Spleen (tissue), 11 donors: ENCODE results near the gene MAP3K8. TPM values are rescaled to one million over a fixed set of nuclear protein-coding genes. Genes with fewer than 3 reads are reported as not detected.

Experiments
- DNase-seq: peaks from one replicate; pipeline ENCODE4 v3.0.0-alpha.2; 2020
- H3K27ac ChIP-seq, 8 donors: fragments of 200-600 bp; sonication (generic) in 7 of 8; 1 replicate in 4 of 8; 2 replicates in 4 of 8; pipeline versions ENCODE4 v1.5.0 to v1.8.0; 2016 to 2021; ENCODE audit warnings: inconsistent platforms in 4 of 8, mild to moderate bottlenecking in 4 of 8, moderate library complexity in 1 of 8
- H3K27me3 ChIP-seq, 7 donors: fragments of 200-600 bp; sonication (generic) in 6 of 7; replicated peaks in 1 of 7; 1 replicate in 4 of 7; 2 replicates in 3 of 7; pipeline versions ENCODE4 v1.5.0 to v1.8.0; 2016 to 2021; ENCODE audit warnings: inconsistent platforms in 3 of 7, mild to moderate bottlenecking in 1 of 7
- H3K36me3 ChIP-seq, 6 donors: fragments of 200-600 bp; sonication (generic) in 5 of 6; 1 replicate in 4 of 6; 2 replicates in 2 of 6; pipeline versions ENCODE4 v1.5.0 to v1.8.0; 2016 to 2021; ENCODE audit warnings: inconsistent platforms in 2 of 6
- H3K4me1 ChIP-seq, 6 donors: fragments of 200-600 bp; sonication (generic) in 5 of 6; 1 replicate in 3 of 6; 2 replicates in 3 of 6; pipeline versions ENCODE4 v1.5.0 to v1.8.0; 2016 to 2021; ENCODE audit warnings: inconsistent platforms in 3 of 6
- H3K4me3 ChIP-seq, 8 donors: fragments of 200-600 bp; sonication (generic) in 7 of 8; 1 replicate in 4 of 8; 2 replicates in 4 of 8; pipeline versions ENCODE4 v1.5.0 to v1.8.0; 2016 to 2021; ENCODE audit warnings: inconsistent platforms in 4 of 8, mild to moderate bottlenecking in 4 of 8, moderate library complexity in 2 of 8
- H3K9me3 ChIP-seq, 8 donors: fragments of 200-600 bp; sonication (generic) in 7 of 8; 1 replicate in 4 of 8; 2 replicates in 4 of 8; pipeline versions ENCODE4 v1.5.0 to v1.8.0; 2016 to 2021; ENCODE audit warnings: inconsistent platforms in 4 of 8
- POLR2A ChIP-seq, 3 donors: fragments of 450-650 bp; IDR thresholded peaks; one replicate each; pipeline ENCODE4 v1.5.1; 2017; ENCODE audit warnings: antibody characterized with exemption in 3 of 3, mild to moderate bottlenecking in 1 of 3
- POLR2AphosphoS5 ChIP-seq, 3 donors: sonication (generic); formaldehyde crosslinking; IDR thresholded peaks; one replicate each; pipeline ENCODE4 v1.5.1; 2017; ENCODE audit warnings: antibody characterized with exemption in 3 of 3
- WGBS, 5 donors: extraction: QIAGEN DNeasy Blood & Tissue Kit in 3 of 5; methylation state at CpG; one replicate each; pipeline versions ENCODE4 v1.1.5 to v1.1.7; 2013 to 2018; 5-methylcytosine and 5-hydroxymethylcytosine counted together
- intact Hi-C: fragments of 100-400 bp; cut with DNase I; formaldehyde crosslinking; loops from one replicate; pipeline ENCODE4 v1.15.0; 2023; ENCODE audit warnings: low total_unique reads
- polyA plus RNA-seq, 3 donors: library from polyadenylated mRNA; stranded (reverse); fragments of 200-250 nt; gene quantifications; one replicate each; pipeline ENCODE4 v1.2.1, GENCODE V29; 2013
- total RNA-seq, 7 donors: library from RNA; depleted of rRNA in 3 of 7; stranded (reverse); fragments of >200 nt in 3 of 7; fragmentation: NEBNext Ultra II Directional in 4 of 7; extraction: Animal tissue kit (Norgen Biotek cat#: 25700) in 4 of 7; gene quantifications; one replicate each; pipeline versions ENCODE4 v1.1.0 to v1.2.1, GENCODE V29; 2016 to 2021
- TF ChIP-seq, protein P1 (sequence below), 11 experiments: fragments of 200-600 bp in 7 of 11; fragments of 450-650 bp in 4 of 11; sonication (generic) in 4 of 11; IDR thresholded peaks in 8 of 11; conservative IDR thresholded peaks in 3 of 11; 1 replicate in 7 of 11; 2 replicates in 4 of 11; pipeline versions ENCODE4 v1.4.0 to v1.8.0; 2016 to 2021; ENCODE audit warnings: antibody characterized with exemption in 11 of 11, inconsistent platforms in 4 of 11, mild to moderate bottlenecking in 1 of 11
- donor health status: healthy with polysubstance abuse.
- donor health status: DM: no; HTN: no; CAD: no; lungs with moderate emphysema.
- donor health status: DM: no; HTN: no; CAD: no.
- donor health status: Bipolar disorder and iron deficiency.
- donor health status: healthy.
- donor health status: DM: no; HTN: no; CAD: no.
- donor health status: DM: yes; HTN: yes; CAD: no.

The MAP3K8 gene
- total and polyA plus RNA-seq, 10 donors: 24.8 to 84.3 (median 60.2) TPM

DNA sequence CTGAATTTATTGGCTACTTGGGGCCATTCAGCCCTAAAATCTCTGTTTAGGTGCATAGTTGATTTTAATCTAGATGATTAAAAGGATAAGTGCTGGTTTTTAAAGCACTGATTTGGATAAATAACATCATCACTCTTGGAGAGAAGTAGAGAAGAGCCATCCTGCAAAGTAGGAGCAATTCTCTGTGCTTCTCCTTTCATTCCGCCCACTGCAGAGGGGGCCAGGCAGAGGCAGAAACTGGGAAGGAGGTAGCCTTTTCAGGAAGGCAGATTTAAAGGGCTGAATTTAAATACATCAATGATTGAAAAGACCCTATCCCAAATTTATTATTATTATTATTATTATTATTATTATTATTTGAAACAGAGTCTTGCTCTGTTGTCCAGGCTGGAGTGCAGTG is 14.1 kb downstream of the MAP3K8 start:
- Histone ChIP-seq H3K4me1 (peaks cover 0 to 68% (median 37%) of the 10 kb centered on the region in 6 donors), H3K36me3 (peaks cover 0 to 97% (median 68%) of the 10 kb centered on the region in 6 donors), H3K4me3 (no peak overlapping the region), H3K27ac (peak overlapping the region in 1 of 8 donors; percentile 45), H3K9me3 (no peaks in the 10 kb centered on the region), H3K27me3 (no peaks in the 10 kb centered on the region)
- no peak for TF ChIP-seq POLR2A (IDR thresholded peaks at IDR 0.05)
- TF ChIP-seq, protein P1, sequence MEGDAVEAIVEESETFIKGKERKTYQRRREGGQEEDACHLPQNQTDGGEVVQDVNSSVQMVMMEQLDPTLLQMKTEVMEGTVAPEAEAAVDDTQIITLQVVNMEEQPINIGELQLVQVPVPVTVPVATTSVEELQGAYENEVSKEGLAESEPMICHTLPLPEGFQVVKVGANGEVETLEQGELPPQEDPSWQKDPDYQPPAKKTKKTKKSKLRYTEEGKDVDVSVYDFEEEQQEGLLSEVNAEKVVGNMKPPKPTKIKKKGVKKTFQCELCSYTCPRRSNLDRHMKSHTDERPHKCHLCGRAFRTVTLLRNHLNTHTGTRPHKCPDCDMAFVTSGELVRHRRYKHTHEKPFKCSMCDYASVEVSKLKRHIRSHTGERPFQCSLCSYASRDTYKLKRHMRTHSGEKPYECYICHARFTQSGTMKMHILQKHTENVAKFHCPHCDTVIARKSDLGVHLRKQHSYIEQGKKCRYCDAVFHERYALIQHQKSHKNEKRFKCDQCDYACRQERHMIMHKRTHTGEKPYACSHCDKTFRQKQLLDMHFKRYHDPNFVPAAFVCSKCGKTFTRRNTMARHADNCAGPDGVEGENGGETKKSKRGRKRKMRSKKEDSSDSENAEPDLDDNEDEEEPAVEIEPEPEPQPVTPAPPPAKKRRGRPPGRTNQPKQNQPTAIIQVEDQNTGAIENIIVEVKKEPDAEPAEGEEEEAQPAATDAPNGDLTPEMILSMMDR (IDR thresholded peaks at IDR 0.05 in 8 of 11, conservative IDR thresholded peaks at IDR 0.05 in 3 of 11): no peak
- TF ChIP-seq POLR2AphosphoS5 (IDR thresholded peaks at IDR 0.05): no peak
- WGBS, 5 donors: 82 to 97% (median 91%) methylated on average over 1 of the region's 1 CpG
- no peak for DNase-seq
- intact Hi-C loops: no loop called here

DNA sequence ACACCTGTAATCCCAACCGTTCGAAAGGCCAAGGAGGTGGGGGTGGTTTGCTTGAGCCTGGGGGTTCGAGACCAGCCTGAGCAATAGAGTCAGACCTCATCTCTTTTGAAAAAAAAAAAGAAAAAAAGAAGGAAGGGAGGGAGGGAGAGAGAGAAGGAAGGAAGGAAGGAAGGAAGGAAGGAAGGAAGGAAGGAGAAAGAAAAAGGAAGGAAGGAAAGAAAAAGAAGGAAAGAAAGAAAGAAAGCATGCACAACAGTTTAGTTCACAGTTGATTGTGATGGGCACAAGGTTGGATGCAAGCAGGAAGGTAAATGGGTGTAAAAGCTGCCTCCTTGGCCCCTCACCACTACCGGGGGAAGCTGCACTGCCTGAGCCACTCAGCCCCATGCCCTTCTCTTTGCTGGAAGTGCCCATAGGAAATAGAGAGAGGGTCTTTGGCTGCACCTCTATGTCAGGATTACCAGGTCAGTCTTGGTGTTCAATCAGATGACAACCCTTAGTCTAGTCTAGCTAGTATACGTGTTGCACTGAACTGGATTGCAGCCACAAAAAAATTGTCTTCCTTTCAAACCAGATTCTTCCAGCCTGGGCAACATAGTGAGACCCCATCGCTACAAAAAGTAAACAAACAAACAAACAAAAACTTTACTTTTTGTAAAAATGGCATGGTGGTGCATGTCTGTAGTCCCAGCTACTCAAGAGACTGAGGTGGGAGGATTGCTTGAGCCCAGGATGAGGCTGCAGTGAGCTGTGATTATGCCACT is 20.0 kb downstream of the MAP3K8 start:
- Histone ChIP-seq H3K9me3 (no peaks in the 10 kb centered on the region), H3K4me1 (peaks cover 25 to 68% (median 54%) of the 10 kb centered on the region in 6 donors), H3K4me3 (no peak overlapping the region), H3K27ac (peak overlapping the region in 7 of 8 donors; percentile 47 to 88 (median 82)), H3K36me3 (peaks cover 2 to 95% (median 62%) of the 10 kb centered on the region in 6 donors), H3K27me3 (no peaks in the 10 kb centered on the region)
- no peak for DNase-seq
- TF ChIP-seq POLR2A (IDR thresholded peaks at IDR 0.05) (no peak), POLR2AphosphoS5 (IDR thresholded peaks at IDR 0.05) (peak in 1 of 3 donors; percentile 10)
- 88 to 94% (median 91%) methylated on average over 6 of the region's 6 CpGs for WGBS, 5 donors
- intact Hi-C loops: no loop called here

DNA sequence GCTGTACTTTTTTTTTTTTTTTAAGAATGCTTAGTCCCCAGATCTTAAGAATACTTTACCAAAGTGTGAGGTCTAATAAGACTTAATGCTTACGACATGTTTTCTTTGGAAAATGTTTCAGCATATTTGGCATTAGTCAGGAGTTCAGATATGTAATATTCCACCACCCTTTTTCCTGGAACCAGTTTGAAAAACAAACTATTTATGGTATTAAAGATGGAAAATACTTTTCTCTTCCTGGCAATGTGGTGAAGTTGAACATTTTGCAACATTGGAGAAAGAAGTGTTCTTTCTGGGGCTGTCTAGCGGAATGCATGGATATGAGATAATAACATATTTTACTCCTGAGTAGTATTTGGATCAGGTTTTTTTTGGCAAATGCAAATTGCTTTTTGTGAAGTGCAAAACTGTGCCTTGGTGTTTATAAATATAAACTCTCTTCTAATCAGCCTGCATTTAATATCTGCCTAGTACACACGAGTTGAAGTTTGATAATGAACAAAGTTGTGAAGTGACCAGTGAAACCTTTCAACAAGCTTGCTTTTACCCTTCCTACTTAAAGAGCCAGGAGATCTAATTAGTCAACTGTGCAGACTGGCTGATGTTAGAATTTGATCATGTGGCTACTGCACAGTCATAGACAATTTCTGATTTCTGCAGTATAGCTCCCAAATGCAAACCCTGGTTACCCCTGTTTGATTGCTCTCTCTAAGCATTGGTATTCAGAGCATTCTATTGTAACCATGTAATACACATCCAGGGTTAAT is 20.9 kb downstream of the MAP3K8 start:
- Histone ChIP-seq H3K4me1 (peaks cover 25 to 77% (median 64%) of the 10 kb centered on the region in 6 donors), H3K27ac (peak overlapping the region; percentile 38 to 88 (median 81)), H3K36me3 (peaks cover 2 to 95% (median 62%) of the 10 kb centered on the region in 6 donors), H3K9me3 (no peaks in the 10 kb centered on the region), H3K4me3 (peak overlapping the region in 1 of 8 donors; percentile 46), H3K27me3 (no peaks in the 10 kb centered on the region)
- no peak for DNase-seq
- 50 to 77% (median 67%) methylated on average over 3 of the region's 3 CpGs for WGBS, 5 donors
- intact Hi-C loops: no loop called here
- no peak for TF ChIP-seq POLR2A (IDR thresholded peaks at IDR 0.05)
- TF ChIP-seq, protein P1 (IDR thresholded peaks at IDR 0.05 in 8 of 11, conservative IDR thresholded peaks at IDR 0.05 in 3 of 11): no peak
- TF ChIP-seq POLR2AphosphoS5 (IDR thresholded peaks at IDR 0.05): no peak

DNA sequence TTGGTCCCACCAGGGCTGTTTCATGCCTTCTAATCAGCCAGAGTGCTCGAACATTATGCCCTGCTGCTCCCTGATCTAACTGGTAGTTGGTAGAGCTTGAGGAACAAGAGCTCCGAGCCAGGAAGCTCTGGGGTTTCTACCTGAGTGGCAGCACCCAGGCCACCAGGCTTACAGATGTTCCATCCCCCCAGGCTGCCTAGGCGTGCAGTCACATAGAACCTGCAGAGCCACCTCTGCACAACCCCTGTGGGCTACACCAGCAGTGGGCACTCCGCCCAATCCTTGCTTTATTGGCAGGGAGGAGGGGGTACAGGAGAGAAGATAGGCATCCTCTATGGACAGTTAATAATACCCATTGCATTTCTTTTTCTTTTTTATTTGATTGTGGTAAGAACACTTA is 21.8 kb downstream of the MAP3K8 start:
- H3K36me3 ChIP-seq: peaks cover 2 to 95% (median 62%) of the 10 kb centered on the region in 6 donors
- peak overlapping the region in 5 of 8 donors; percentile 3 to 46 (median 17) for H3K4me3 ChIP-seq
- H3K9me3 ChIP-seq: no peaks in the 10 kb centered on the region
- H3K27ac ChIP-seq: peak overlapping the region; percentile 38 to 88 (median 81)
- peak; percentile 87 for DNase-seq
- intact Hi-C loops: no loop called here
- peak in 2 of 3 donors; percentile 49 to 57 for TF ChIP-seq POLR2AphosphoS5 (IDR thresholded peaks at IDR 0.05)
- TF ChIP-seq, protein P1 (IDR thresholded peaks at IDR 0.05 in 8 of 11, conservative IDR thresholded peaks at IDR 0.05 in 3 of 11): peak in 2 of 11 experiments; percentile 6 to 8
- no peak for TF ChIP-seq POLR2A (IDR thresholded peaks at IDR 0.05)
- WGBS, 5 donors: 30 to 49% (median 36%) methylated on average over 4 of the region's 4 CpGs
- no peaks in the 10 kb centered on the region for H3K27me3 ChIP-seq
- peaks cover 25 to 84% (median 66%) of the 10 kb centered on the region in 6 donors for H3K4me1 ChIP-seq
